Effector memory CD8-positive, alpha-beta T cell (primary cell): ENCODE results near the gene USP20.

Experiments
- ATAC-seq: fragments of 150-1000 bp; cut with Tn5 transposase; replicated peaks from 2 replicates; pipeline ENCODE4 v1.10.0; 2021; ENCODE audit warnings: mild to moderate bottlenecking, moderate library complexity
- DNase-seq, 3 experiments: peaks; one replicate each; pipeline ENCODE4 v3.0.0; 2021
- H3K27ac Mint-ChIP-seq, 2 donors: one replicate each; pipeline ENCODE4 v1.8.0; 2022; ENCODE audit warnings: mild to moderate bottlenecking in 2 of 2, mixed read lengths in 2 of 2, moderate library complexity in 2 of 2
- H3K27me3 Mint-ChIP-seq, 2 donors: one replicate each; pipeline ENCODE4 v1.8.0; 2022; ENCODE audit warnings: mixed read lengths in 2 of 2
- H3K36me3 Mint-ChIP-seq: one replicate; pipeline ENCODE4 v1.8.0; 2022; ENCODE audit warnings: mild to moderate bottlenecking, moderate library complexity, mixed read lengths; ENCODE audit not compliant: insufficient read depth
- H3K4me1 Mint-ChIP-seq, 2 donors: one replicate each; pipeline ENCODE4 v1.8.0; 2022; ENCODE audit warnings: low read depth in 2 of 2, mixed read lengths in 2 of 2
- H3K4me3 Mint-ChIP-seq, 2 donors: one replicate each; pipeline ENCODE4 v1.8.0; 2022; ENCODE audit warnings: mild to moderate bottlenecking in 2 of 2, mixed read lengths in 2 of 2, moderate library complexity in 2 of 2
- H3K9me3 Mint-ChIP-seq, 2 donors: one replicate each; pipeline ENCODE4 v1.8.0; 2022; ENCODE audit warnings: mixed read lengths in 2 of 2

The USP20 gene

DNA sequence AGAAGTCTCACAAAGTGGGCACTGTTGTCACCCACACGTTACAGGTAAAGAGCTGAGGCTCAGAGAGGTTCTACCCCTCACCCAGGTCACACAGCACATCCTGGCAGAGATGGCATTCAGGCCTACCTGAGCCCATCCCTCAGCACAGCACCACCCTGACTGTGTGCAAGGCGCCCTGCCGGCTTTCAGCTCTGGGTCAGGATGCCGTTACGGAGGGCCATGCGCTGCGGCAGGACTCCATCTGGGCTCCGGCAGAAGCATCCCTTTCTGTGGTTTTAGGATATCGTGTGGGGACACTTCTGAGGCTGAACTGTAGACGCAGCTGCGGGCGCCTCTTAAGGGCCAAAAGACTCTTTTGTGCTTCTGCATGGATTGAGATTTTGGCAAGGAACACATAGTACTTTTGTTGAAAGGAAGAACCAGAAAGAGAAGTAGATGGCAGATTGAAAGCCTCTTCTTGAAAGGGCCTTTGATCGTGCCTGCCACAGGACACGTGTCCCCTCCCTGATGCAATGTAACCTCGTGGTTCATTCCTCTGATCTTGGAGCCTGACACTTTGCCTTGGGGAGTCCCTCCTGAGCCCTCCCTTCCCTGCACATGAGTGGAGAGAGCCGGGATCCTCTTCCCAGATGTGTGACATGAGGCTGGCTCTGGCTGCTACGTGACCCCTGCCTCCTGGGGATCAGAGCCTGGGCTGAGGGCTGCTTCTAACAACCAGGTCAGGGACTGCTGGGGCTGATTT is 31.3 kb downstream of the USP20 start:
- peak overlapping the region; percentile 20 to 67 for H3K4me3 Mint-ChIP-seq
- ATAC-seq (no peak), DNase-seq (no peak)
- peak overlapping the region; percentile 93 to 97 for H3K27ac Mint-ChIP-seq
- no peaks in the 10 kb centered on the region for H3K27me3 Mint-ChIP-seq
- peaks cover 70 to 74% of the 10 kb centered on the region in 2 donors for H3K4me1 Mint-ChIP-seq
- no peaks in the 10 kb centered on the region for H3K9me3 Mint-ChIP-seq
- peaks cover 64% of the 10 kb centered on the region for H3K36me3 Mint-ChIP-seq

- H3K36me3 Mint-ChIP-seq: peaks cover 71% of the 10 kb centered on the region
- ATAC-seq (no peak), DNase-seq (no peak)
- H3K27ac Mint-ChIP-seq: peak overlapping the region; percentile 93 to 97
- H3K4me1 Mint-ChIP-seq: peaks cover 69 to 70% of the 10 kb centered on the region in 2 donors
- peak overlapping the region; percentile 65 to 67 for H3K4me3 Mint-ChIP-seq
- H3K27me3 Mint-ChIP-seq: no peaks in the 10 kb centered on the region
- H3K9me3 Mint-ChIP-seq: no peaks in the 10 kb centered on the region
Observed at GRCh38 chr9:129867136-129868022, 32.1 kb downstream of the USP20 start.

- Mint-ChIP-seq H3K27me3 (no peaks in the 10 kb centered on the region), H3K4me3 (peak overlapping the region; percentile 74 to 81), H3K4me1 (peaks cover 63 to 65% of the 10 kb centered on the region in 2 donors), H3K36me3 (peaks cover 75% of the 10 kb centered on the region), H3K9me3 (no peaks in the 10 kb centered on the region), H3K27ac (peak overlapping the region; percentile 95 to 97)
- no peak for ATAC-seq
- DNase-seq: no peak
Observed at GRCh38 chr9:129868023-129868871, 33.0 kb downstream of the USP20 start.

DNA sequence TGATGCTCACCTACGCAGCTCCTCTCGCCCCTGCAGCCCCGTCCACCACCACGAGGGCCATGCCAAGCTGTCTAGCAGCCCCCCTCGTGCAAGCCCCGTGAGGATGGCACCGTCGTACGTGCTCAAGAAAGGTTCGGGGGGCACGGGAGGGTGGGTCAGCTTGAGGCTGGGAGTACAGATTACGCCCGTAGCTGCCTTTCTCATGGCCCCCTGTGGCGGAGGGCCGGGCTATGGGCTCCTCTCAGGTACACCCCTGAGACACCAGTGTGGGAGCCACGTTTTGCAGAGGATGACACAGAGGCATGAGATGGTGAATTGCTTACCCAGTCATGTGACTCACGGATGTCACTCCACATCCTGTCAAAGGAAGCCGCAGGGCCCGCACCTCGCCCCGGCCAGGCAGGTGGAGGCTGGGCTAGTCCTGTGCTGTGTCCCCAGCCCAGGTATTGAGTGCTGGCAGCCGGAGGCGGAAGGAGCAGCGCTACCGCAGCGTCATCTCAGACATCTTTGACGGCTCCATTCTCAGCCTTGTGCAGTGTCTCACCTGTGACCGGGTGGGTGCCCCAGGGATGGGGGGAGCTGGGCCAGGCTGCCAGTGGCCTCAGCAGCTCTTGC is 33.7 kb downstream of the USP20 start:
- Mint-ChIP-seq H3K36me3 (peaks cover 74% of the 10 kb centered on the region), H3K4me1 (peaks cover 57 to 65% of the 10 kb centered on the region in 2 donors), H3K27ac (peak overlapping the region; percentile 95 to 97), H3K9me3 (no peaks in the 10 kb centered on the region), H3K27me3 (no peaks in the 10 kb centered on the region), H3K4me3 (peak overlapping the region; percentile 74 to 81)
- ATAC-seq: peak; percentile 91
- DNase-seq: peak; percentile 90 to 92 (median 92)

GRCh38 chr9:129869585-129870501 is 34.6 kb downstream of the USP20 start:
- peak overlapping the region; percentile 74 to 81 for H3K4me3 Mint-ChIP-seq
- DNase-seq: no peak
- no peaks in the 10 kb centered on the region for H3K27me3 Mint-ChIP-seq
- H3K9me3 Mint-ChIP-seq: no peaks in the 10 kb centered on the region
- peaks cover 71% of the 10 kb centered on the region for H3K36me3 Mint-ChIP-seq
- peaks cover 60 to 66% of the 10 kb centered on the region in 2 donors for H3K4me1 Mint-ChIP-seq
- H3K27ac Mint-ChIP-seq: peak overlapping the region; percentile 95 to 97
- no peak for ATAC-seq

DNA sequence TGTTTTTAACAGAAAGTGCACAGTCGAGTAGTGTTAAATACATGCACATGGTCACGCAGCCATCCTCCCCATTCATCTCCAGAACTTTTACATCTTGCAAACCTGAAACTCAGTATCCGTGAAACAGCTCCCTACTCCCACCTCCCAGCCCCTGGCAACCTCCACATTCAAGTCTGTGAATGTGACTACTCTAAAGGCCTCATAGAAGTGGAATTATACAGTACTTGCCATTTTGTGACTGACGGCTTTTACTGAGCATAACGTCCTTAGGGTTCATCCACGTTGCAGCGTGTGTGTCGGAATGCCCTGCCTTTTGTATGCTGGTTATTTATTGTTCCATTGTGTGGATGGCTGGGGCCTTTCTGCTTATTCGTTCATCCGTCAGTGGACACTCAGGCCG is 35.8 kb downstream of the USP20 start:
- H3K36me3 Mint-ChIP-seq: peaks cover 63% of the 10 kb centered on the region
- no peaks in the 10 kb centered on the region for H3K27me3 Mint-ChIP-seq
- H3K9me3 Mint-ChIP-seq: no peaks in the 10 kb centered on the region
- H3K4me3 Mint-ChIP-seq: peak overlapping the region; percentile 42
- ATAC-seq: no peak
- H3K27ac Mint-ChIP-seq: peak overlapping the region; percentile 95 to 97
- H3K4me1 Mint-ChIP-seq: peaks cover 53 to 58% of the 10 kb centered on the region in 2 donors
- DNase-seq: no peak

DNA sequence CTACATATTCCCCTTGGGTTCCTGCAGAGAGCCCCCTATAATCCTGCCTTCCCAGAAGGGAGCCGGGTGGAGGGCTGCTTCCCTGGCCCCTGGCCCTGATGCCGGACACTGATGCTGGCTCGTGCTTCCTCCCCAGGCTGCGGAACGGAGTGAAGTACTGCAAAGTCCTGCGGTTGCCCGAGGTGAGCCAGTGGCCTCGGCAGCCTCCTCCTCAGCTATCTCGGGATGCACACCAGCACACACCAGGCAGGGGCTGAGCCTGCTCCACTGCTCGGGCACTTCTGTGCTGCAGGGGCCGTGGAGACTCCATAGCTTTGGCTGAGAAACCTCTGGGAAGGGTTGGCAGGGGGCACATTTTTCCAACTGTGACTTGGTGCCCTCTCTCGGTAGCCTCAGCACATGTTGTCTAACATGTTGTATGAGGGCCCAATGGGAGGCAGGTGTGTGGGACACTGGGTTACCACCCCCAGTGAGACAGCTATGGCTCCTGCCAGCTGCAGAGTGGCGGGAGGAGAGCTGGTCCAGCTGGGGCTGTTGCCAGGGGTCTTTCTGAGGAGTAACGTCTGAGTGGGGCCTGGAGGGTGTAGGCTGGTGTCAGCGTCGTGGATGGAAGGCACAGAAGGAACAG is 38.4 kb downstream of the USP20 start:
- Mint-ChIP-seq H3K36me3 (peaks cover 65% of the 10 kb centered on the region), H3K27ac (peak overlapping the region; percentile 58 to 78), H3K4me3 (no peak overlapping the region), H3K4me1 (peaks cover 40 to 53% of the 10 kb centered on the region in 2 donors), H3K27me3 (no peaks in the 10 kb centered on the region), H3K9me3 (no peaks in the 10 kb centered on the region)
- ATAC-seq (no peak), DNase-seq (no peak)

DNA sequence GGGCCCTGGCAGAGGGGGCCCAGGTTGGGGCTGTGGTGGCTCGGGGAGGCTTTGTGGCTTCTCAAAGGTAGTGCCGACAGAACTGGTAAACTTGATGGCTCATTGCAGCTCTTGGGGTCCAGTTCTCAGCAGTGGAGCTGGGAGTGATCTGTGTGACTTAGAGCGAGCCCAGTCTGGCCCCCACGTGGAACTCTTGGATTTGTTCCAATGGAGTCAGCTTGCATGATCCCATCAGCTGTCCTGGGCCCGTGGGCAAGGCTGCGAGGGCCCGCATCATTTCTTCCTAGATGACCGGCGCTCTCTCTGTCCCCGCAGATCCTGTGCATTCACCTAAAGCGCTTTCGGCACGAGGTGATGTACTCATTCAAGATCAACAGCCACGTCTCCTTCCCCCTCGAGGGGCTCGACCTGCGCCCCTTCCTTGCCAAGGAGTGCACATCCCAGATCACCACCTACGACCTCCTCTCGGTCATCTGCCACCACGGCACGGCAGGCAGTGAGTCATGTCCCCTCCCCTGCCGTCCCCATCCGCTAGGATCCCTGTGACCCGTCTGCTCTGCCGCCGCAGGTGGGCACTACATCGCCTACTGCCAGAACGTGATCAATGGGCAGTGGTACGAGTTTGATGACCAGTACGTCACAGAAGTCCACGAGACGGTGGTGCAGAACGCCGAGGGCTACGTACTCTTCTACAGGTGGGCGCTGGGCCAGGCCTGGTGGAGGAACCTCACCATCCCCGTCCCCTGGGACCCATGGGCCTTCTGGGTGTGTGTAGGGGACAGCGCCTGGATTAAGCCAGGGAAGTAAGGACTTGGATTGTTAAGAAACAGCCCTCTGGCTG is 39.2 kb downstream of the USP20 start:
- H3K27me3 Mint-ChIP-seq: no peaks in the 10 kb centered on the region
- peaks cover 35 to 46% of the 10 kb centered on the region in 2 donors for H3K4me1 Mint-ChIP-seq
- no peaks in the 10 kb centered on the region for H3K9me3 Mint-ChIP-seq
- H3K4me3 Mint-ChIP-seq: no peak overlapping the region
- H3K36me3 Mint-ChIP-seq: peaks cover 57% of the 10 kb centered on the region
- DNase-seq: no peak
- H3K27ac Mint-ChIP-seq: peak overlapping the region; percentile 58 to 93
- no peak for ATAC-seq

DNA sequence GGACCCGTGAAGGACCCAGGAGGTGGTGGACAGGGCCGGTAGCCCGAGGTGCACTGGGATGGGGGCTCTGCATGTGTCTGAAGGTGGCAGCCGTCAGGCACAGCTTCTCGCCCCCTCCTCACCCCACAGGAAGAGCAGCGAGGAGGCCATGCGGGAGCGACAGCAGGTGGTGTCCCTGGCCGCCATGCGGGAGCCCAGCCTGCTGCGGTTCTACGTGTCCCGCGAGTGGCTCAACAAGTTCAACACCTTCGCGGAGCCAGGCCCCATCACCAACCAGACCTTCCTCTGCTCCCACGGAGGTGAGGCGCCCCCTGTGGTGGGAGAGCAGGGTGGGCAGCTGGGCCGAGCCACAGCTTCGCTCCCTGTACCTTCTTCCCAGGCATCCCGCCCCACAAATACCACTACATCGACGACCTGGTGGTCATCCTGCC is 39.9 kb downstream of the USP20 start:
- no peaks in the 10 kb centered on the region for H3K27me3 Mint-ChIP-seq
- H3K4me1 Mint-ChIP-seq: peaks cover 30 to 41% of the 10 kb centered on the region in 2 donors
- peaks cover 51% of the 10 kb centered on the region for H3K36me3 Mint-ChIP-seq
- H3K27ac Mint-ChIP-seq: peak overlapping the region in 1 of 2 donors; percentile 93
- no peaks in the 10 kb centered on the region for H3K9me3 Mint-ChIP-seq
- no peak for DNase-seq
- no peak overlapping the region for H3K4me3 Mint-ChIP-seq
- ATAC-seq: no peak

- Mint-ChIP-seq H3K4me3 (peak overlapping the region in 1 of 2 donors; percentile 53), H3K27me3 (no peaks in the 10 kb centered on the region), H3K9me3 (no peaks in the 10 kb centered on the region), H3K36me3 (peaks cover 48% of the 10 kb centered on the region), H3K27ac (peak overlapping the region in 1 of 2 donors; percentile 93), H3K4me1 (peaks cover 24 to 40% of the 10 kb centered on the region in 2 donors)
- ATAC-seq (no peak), DNase-seq (no peak)
Observed at GRCh38 chr9:129875687-129876395, 40.6 kb downstream of the USP20 start.
